ENCODE results near the gene STARD13.

STARD13 gene

DNA sequence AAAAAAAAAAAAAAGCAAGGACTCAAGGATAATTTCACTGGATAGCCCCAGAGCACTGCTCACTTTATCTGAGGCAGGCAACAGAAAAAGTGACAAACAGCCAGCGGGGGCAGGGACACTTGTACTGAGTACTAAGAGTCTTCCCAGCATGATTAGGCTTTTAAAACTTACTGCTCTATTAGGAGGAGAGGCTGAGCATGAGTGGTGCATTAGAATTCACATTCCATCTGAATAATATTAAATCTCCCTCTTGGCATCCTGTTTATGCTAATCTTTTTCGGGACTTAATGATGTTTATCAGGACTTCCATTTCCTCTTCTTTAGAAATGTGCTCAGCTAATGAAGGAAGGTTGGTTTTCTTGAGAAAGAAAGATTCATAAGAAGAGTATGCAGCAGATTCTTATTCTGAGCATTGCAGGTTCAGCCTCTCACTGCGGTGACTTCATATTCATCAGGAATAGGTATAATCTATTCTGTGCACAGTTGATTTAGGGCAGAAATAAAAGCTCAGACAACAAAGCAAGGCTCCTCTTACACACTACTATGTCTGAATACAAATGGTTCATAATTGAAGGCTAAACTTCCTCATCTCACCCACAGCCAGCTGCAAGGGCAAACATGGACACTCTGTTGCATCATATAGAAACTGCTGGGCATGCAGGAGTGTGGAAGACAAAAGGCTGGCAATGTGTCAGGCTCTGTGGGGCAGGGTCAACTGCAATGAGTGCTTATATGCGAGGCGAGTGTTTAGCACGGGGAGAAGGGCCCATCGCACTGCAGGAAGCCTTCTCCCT lies 162.3 kb downstream of the STARD13 start:
- H3K4me3 ChIP-seq (ENCODE audit: low read depth, low read length) = no peak overlapping the region
- ChIA-PET POLR2A (interaction anchor here (0.8 kb wide), 1 partner anchor 52 kb away, joined by 3 read pairs; no protein-coding TSS in a partner anchor), CTCF (interaction anchor here (1.2 to 1.3 kb wide), 2 partner anchors 11 to 537 kb away, joined by 4 read pairs; partner anchors contain the start of gene PDS5B)
- DNase-seq (ENCODE audit: low read depth, low spot score) = no peak
- TF ChIP-seq, protein P1, sequence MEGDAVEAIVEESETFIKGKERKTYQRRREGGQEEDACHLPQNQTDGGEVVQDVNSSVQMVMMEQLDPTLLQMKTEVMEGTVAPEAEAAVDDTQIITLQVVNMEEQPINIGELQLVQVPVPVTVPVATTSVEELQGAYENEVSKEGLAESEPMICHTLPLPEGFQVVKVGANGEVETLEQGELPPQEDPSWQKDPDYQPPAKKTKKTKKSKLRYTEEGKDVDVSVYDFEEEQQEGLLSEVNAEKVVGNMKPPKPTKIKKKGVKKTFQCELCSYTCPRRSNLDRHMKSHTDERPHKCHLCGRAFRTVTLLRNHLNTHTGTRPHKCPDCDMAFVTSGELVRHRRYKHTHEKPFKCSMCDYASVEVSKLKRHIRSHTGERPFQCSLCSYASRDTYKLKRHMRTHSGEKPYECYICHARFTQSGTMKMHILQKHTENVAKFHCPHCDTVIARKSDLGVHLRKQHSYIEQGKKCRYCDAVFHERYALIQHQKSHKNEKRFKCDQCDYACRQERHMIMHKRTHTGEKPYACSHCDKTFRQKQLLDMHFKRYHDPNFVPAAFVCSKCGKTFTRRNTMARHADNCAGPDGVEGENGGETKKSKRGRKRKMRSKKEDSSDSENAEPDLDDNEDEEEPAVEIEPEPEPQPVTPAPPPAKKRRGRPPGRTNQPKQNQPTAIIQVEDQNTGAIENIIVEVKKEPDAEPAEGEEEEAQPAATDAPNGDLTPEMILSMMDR (IDR thresholded peaks at IDR 0.05; ENCODE audit: insufficient read depth, low read length, missing control alignments) = no peak

DNA sequence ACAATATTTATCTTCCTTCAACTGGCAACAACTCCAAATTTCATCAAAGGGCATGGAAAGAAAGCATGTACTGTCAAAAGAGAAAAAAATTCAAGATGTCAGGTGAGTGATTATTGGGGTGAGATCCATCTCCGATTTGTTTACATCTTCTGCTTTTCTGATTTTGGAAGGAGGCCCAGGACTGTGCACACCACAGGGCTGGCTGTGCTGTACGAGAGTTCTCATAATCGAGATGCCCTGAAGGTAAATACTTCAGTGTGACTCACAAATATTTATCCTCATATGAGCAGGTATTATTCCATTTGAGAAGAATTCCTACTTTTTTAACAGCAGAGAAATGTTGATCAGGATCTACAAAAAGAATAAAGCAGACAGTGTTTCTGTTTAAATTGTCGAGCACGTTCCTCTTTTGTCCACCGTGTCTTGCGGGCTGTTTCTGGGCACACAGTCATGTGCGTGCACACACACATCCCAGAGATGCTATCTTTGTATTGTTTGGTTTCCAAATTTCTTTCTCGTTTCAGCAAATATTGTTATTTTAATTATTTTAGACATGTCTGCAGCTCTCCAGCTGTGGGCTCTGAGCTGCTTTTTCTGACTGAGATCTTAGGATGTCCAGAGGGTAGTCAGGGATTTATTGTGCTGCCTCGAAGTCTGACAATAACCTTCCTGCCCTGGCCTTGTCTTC lies 165.6 kb downstream of the STARD13 start:
- TF ChIP-seq, protein P1 (IDR thresholded peaks at IDR 0.05; ENCODE audit: insufficient read depth, low read length, missing control alignments) = no peak
- H3K4me3 ChIP-seq (ENCODE audit: low read depth, low read length) = no peak overlapping the region
- ChIA-PET CTCF (no interaction called here), POLR2A (no interaction called here)
- DNase-seq (ENCODE audit: low read depth, low spot score) = no peak

DNA sequence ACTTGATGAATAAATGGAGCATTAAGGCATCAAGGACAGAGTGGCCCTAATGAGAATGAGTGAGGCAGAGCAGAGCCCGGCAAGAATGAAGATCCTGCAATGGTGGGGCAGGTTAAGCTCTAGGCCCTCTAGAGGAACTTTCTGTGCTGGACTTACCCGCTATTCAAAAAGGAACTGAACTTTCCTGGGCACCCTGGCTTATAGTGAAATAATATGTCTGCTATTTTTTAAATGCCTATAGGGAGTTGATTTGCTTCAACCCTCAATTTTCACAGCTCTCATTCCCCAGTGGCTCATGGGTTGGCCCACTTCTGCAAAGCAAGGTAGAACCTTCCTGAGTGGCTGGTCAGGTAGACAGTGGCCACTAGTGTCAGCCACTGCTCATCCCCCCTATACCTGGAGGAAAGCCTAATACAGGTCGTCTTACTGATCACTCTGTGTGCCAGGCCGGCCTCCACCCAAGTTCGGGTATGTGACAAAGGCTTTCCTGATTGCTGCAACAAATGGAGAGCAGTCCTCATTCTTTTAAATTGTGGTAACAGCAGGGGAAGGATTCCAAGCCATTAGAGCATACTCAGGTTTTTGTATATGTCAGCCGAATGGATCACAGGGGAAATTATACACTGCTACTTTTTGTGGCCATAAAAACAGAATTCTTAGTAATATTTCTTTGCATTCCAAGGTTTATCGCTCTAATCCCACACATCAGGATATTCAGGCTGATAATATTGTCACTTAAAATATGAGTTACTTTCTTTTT lies 166.4 kb downstream of the STARD13 start:
- TF ChIP-seq, protein P1 (IDR thresholded peaks at IDR 0.05; ENCODE audit: insufficient read depth, low read length, missing control alignments) = no peak
- DNase-seq (ENCODE audit: low read depth, low spot score) = no peak
- ChIA-PET CTCF (interaction anchor here (1.5 kb wide), 1 partner anchor 10 kb away, joined by 5 read pairs; no protein-coding TSS in a partner anchor), POLR2A (no interaction called here)
- H3K4me3 ChIP-seq (ENCODE audit: low read depth, low read length) = no peak overlapping the region

GRCh38 chr13:33116321-33117010 lies 169.1 kb downstream of the STARD13 start:
- H3K4me3 ChIP-seq (ENCODE audit: low read depth, low read length) = no peak overlapping the region
- TF ChIP-seq, protein P1 (IDR thresholded peaks at IDR 0.05; ENCODE audit: insufficient read depth, low read length, missing control alignments) = no peak
- DNase-seq (ENCODE audit: low read depth, low spot score) = no peak
- CTCF ChIA-PET = no interaction called here
- POLR2A ChIA-PET = no interaction called here

DNA sequence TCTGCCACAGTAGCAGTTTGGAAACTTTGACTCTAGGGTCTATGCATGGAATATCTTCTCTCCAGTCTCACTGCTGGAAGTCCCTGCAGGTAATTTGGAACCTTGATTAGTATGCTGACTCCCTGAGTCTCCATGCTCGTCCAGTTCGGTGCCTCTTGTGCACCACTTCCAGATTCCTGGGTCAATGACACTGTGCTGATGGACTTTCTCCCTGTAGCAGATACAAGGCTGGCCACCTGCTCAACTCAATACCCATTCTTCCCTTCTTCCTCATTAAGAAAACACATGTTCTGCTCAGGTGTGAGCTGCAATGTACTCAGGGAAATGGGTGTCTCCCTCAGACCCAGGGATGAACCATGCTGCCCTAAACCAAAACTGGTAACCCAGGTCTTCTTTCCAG lies 170.3 kb downstream of the STARD13 start:
- ChIA-PET POLR2A (no interaction called here), CTCF (no interaction called here)
- DNase-seq (ENCODE audit: low read depth, low spot score) = no peak
- no peak overlapping the region for H3K4me3 ChIP-seq (ENCODE audit: low read depth, low read length)
- TF ChIP-seq, protein P1 (IDR thresholded peaks at IDR 0.05; ENCODE audit: insufficient read depth, low read length, missing control alignments) = no peak

Measured in AG04449 (cell line).